SH-SY5Y (cell line): ENCODE measurements around the gene PRSS22.

ENCODE experiments used
- GATA2 ChIP-seq: IDR thresholded peaks from 2 replicates; pipeline ENCODE4 v1.6.1; 2011; ENCODE audit warnings: mild to moderate bottlenecking, low read depth, low read length
- GATA3 ChIP-seq: IDR thresholded peaks from 2 replicates; pipeline ENCODE4 v1.6.1; 2011; ENCODE audit warnings: low read depth, mild to moderate bottlenecking, low read length, moderate library complexity

DNA sequence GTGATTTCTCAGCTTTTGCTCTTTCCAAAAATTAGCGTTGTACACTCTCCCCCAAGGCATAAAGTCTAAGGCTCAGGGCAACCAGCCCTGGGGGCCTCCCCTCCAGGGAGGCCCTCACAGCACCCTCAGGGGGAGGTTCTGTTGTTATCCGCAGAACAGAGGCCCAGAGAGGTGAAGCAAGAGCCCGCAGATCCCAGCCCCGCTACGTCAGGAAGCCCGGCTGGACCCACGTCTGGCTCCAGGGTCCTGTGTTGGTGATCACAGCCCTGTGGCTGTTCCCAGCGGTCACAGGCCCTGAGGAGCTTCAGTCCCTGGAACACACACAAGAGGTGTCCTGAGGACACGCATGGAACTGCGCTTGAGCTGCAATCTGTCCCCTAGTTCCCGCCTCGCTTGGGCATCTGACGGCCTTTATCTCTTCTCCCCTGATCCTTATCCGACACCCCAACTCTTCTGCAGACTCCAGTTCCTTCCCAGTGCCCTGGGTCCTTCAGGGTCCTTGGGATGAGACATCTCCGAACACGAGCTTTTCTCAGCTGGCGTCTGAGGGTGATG is 29.0 kb downstream of the PRSS22 start:
- TF ChIP-seq GATA3 (no peak), GATA2 (peak; percentile 6; the same call in 1 of the 2 replicates)
